Testis (tissue), 2 donors: ENCODE measurements around the gene AP1G1.

Source experiments
- POLR2A ChIP-seq: fragments of 450-650 bp; IDR thresholded peaks from one replicate; pipeline ENCODE4 v1.6.1; 2017; ENCODE audit warnings: antibody characterized with exemption, mild to moderate bottlenecking, moderate library complexity
- TF ChIP-seq, protein P1 (sequence below), 3 experiments: fragments of 450-650 bp in 2 of 3; fragments of 200-600 bp in 1 of 3; sonication (generic) in 1 of 3; IDR thresholded peaks; one replicate each; pipeline ENCODE4 v1.5.1; 2016 to 2019; ENCODE audit warnings: antibody characterized with exemption in 3 of 3, mild to moderate bottlenecking in 2 of 3, moderate library complexity in 1 of 3

DNA sequence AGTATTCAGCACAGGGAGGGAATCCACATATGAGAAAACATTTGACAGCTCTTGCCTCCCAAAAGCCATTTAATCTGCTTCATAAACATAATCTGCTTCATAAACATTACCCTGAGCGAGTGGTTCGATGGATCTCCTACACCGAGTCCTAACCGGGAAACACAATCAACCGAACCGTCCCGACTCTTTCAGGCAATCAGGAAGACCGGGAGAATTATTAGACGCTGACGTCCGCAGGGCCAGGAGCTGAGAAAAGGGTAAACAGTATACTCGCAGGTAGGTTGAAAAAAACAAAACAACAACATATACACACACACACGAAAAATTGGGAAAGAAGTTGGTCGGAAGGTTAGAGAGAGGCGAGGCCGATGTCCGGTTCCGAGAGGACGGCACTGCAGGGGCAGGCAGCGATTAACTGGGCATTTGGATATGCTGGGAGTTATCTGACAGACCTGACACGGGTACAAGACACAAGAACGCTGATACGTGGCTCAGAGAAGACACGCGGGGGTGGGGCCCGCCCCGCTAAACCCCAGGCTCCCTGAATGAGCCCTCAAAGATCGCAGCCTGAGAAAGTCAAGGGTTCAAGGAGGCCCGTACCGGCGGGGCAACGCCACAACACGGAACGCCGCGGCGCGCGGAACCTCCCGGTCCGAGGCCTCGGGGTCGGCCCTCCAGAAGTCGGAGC, 585 bp downstream of the AP1G1 start:
- TF ChIP-seq, protein P1, sequence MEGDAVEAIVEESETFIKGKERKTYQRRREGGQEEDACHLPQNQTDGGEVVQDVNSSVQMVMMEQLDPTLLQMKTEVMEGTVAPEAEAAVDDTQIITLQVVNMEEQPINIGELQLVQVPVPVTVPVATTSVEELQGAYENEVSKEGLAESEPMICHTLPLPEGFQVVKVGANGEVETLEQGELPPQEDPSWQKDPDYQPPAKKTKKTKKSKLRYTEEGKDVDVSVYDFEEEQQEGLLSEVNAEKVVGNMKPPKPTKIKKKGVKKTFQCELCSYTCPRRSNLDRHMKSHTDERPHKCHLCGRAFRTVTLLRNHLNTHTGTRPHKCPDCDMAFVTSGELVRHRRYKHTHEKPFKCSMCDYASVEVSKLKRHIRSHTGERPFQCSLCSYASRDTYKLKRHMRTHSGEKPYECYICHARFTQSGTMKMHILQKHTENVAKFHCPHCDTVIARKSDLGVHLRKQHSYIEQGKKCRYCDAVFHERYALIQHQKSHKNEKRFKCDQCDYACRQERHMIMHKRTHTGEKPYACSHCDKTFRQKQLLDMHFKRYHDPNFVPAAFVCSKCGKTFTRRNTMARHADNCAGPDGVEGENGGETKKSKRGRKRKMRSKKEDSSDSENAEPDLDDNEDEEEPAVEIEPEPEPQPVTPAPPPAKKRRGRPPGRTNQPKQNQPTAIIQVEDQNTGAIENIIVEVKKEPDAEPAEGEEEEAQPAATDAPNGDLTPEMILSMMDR (IDR thresholded peaks at IDR 0.05) = no peak
- no peak for TF ChIP-seq POLR2A
